ENCODE results near the gene PNPLA8. TPM values are rescaled to one million over a fixed set of nuclear protein-coding genes. Genes with fewer than 3 reads are reported as not detected.

The PNPLA8 gene
- polyA plus RNA-seq, 1 donor, result 24.1 TPM

DNA sequence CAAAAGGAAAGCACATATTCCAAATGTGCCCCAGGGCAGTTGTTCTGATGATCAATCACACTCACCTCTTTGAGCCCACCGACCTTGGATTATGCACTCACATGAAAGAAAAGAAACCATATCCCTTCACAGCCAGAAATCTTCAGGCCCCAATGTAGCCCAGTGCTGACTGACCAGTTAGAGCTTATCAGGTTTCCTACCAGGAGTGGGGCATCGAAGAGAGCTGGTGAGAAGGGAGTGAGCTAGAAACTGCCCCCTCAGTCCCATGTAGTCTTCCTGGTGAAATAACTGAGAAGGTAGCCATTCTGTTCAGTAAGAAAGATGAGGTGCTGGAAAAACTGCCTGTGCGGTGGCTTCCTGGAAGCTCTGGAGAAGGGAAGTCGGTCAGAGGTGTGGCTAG lies 101.9 kb downstream of the PNPLA8 start:
- Histone ChIP-seq H3K4me3 (ENCODE audit: low read length) (no peak overlapping the region), H3K9me3 (ENCODE audit: control insufficient read depth, low read depth, low read length) (no peaks in the 10 kb centered on the region), H3K27ac (ENCODE audit: low read length) (no peak overlapping the region), H3K4me1 (ENCODE audit: control insufficient read depth, insufficient read depth, low read length) (no peaks in the 10 kb centered on the region), H3K36me3 (ENCODE audit: control insufficient read depth, insufficient read depth, low read length) (no peaks in the 10 kb centered on the region), H3K27me3 (ENCODE audit: control insufficient read depth, insufficient read depth, low read length) (no peaks in the 10 kb centered on the region)
- no peak for DNase-seq
- WGBS (ENCODE audit: insufficient coverage, low lambda C conversion rate), result 100% methylated on average over 2 of the region's 4 CpGs

DNA sequence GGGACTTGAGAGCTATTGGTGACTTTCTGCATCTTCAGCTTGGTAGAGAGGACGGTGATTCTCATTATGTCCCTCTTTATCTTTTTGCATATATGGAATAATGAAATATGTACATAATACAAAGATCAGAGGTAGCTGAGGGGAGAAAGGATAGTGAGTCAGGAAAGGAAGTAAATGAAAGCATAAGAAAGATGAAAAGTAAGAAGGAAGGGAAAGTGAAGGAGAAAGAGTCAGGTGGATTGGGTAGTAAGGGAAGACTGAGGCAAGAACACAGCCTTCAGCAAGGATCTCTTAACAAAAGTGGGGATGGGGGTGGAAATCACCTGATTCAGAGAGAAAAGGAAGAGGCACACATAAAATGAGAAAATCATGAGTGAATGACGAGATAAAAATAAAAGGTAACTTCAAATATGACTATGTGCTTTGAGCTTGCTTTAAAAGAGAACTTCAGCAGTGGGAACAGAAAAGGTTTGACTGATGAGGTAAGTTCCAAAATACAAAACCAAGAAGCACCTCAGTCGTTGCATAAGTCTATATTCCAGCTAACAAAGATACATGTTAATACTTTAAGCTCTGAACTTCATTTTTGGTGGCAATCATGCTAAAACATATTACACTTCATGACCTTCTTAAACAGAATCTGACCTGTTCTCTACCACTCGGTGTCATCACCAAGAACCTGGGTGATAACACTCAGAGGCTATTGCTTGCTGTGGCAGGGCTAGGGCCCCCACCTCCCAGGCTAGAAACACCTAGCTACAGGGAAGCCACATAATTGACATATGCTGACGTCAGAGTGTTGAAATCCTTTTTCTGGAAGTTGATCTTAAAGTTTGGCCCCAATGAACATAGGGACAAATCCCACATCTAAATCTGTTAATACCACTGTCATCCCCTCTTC lies 102.6 kb downstream of the PNPLA8 start:
- Histone ChIP-seq H3K4me1 (ENCODE audit: control insufficient read depth, insufficient read depth, low read length) (no peaks in the 10 kb centered on the region), H3K9me3 (ENCODE audit: control insufficient read depth, low read depth, low read length) (no peaks in the 10 kb centered on the region), H3K4me3 (ENCODE audit: low read length) (no peak overlapping the region), H3K27me3 (ENCODE audit: control insufficient read depth, insufficient read depth, low read length) (no peaks in the 10 kb centered on the region), H3K27ac (ENCODE audit: low read length) (no peak overlapping the region), H3K36me3 (ENCODE audit: control insufficient read depth, insufficient read depth, low read length) (no peaks in the 10 kb centered on the region)
- 86% methylated on average over 2 of the region's 5 CpGs for WGBS (ENCODE audit: insufficient coverage, low lambda C conversion rate)
- DNase-seq, result no peak

GRCh38 chr7:108421720-108422331 lies 104.1 kb downstream of the PNPLA8 start:
- H3K27me3 ChIP-seq (ENCODE audit: control insufficient read depth, insufficient read depth, low read length), result no peaks in the 10 kb centered on the region
- H3K4me3 ChIP-seq (ENCODE audit: low read length), result no peak overlapping the region
- no peak for DNase-seq
- no peaks in the 10 kb centered on the region for H3K4me1 ChIP-seq (ENCODE audit: control insufficient read depth, insufficient read depth, low read length)
- H3K36me3 ChIP-seq (ENCODE audit: control insufficient read depth, insufficient read depth, low read length), result no peaks in the 10 kb centered on the region
- no peaks in the 10 kb centered on the region for H3K9me3 ChIP-seq (ENCODE audit: control insufficient read depth, low read depth, low read length)
- 0% methylated on average over 1 of the region's 3 CpGs for WGBS (ENCODE audit: insufficient coverage, low lambda C conversion rate)
- H3K27ac ChIP-seq (ENCODE audit: low read length), result no peak overlapping the region

Other genes with a start within 250 kb of the PNPLA8 start
- gene NRCAM, start 69.7 kb downstream of the PNPLA8 start, polyA plus RNA-seq, result 11.8 TPM
- 26.5 TPM for gene THAP5, start 43.6 kb upstream of the PNPLA8 start, polyA plus RNA-seq
- 30.5 TPM for gene DNAJB9, start 43.7 kb upstream of the PNPLA8 start, polyA plus RNA-seq